Erythroblast (primary cell): ENCODE results near the gene FAM221A.
"Not testable (repeated sequence)": the region's sequence is repeated elsewhere in the genome, so short reads cannot be mapped to it uniquely, and the experiment has no call there.

Experiments
- DNase-seq, 2 experiments: peaks; one replicate each; lab custom pipeline; 2025; lab: John Stamatoyannopoulos, UW
- GATA1 ChIP-seq: IDR thresholded peaks from 2 replicates; pipeline ENCODE4 v1.6.1; 2011; ENCODE audit warnings: low read depth, mild to moderate bottlenecking, control low read depth, low read length, moderate library complexity
- POLR2A ChIP-seq: IDR thresholded peaks from 2 replicates; pipeline ENCODE4 v1.6.1; 2011; ENCODE audit warnings: mild to moderate bottlenecking, low read length

FAM221A gene

GRCh38 chr7:23715099-23715498 lies 35.1 kb downstream of the FAM221A start:
- no peak for DNase-seq
- TF ChIP-seq POLR2A (no peak), GATA1 (no peak)

DNA sequence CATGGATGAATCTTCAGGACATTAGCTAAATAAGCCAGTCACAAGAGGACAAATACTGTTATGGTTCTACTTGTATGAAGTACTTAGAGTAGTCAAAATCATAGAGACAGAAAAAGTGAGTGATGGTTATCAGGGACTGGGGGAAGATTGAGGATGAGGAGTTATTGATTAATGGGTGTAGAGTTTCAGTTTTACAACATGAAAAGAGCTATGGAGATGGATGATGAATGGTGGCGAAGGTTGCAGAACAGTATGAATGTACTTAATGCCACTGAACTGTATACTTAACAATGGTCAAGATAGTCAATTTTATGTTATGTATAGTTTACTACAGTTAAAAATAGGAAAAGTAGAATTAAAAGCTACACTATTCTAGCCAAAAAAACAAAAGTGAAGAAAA lies 37.8 kb downstream of the FAM221A start:
- DNase-seq: no peak
- no peak for TF ChIP-seq GATA1
- TF ChIP-seq POLR2A: no peak

- no peak for DNase-seq
- no peak for TF ChIP-seq POLR2A
- TF ChIP-seq GATA1: no peak
These were observed 41.5 kb downstream of the FAM221A start for GRCh38 chr7:23721456-23721855.

DNA sequence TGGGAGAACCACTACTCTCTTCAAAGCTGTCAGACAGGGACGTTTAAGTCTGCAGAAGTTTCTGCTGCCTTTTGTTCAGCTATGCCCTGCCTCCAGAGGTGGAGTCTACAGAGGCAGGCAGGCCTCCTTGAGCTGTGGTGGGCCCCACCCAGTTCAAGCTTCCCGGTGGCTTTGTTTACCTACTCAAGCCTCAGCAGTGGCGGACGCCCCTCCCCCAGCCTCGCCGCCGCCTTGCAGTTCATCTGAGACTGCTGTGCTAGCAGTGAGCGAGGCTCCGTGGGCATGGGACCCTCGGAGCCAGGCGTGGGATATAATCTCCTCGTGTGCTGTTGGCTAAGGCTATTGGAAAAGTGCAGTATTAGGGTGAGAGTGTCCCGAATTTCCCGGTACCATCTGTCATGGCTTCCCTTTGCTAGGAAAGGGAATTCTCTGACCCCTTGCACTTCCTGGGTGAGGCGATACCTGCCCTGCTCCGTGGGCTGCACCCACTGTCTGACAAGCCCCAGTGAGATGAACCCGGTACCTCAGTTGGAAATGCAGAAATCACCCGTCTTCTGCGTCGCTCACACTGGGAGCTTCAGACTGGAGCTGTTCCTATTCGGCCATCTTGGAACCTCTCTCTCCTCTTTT lies 42.7 kb downstream of the FAM221A start:
- DNase-seq: not testable (repeated sequence)

- not testable (repeated sequence) for DNase-seq
These were observed 44.1 kb downstream of the FAM221A start for GRCh38 chr7:23724113-23724512.

DNA sequence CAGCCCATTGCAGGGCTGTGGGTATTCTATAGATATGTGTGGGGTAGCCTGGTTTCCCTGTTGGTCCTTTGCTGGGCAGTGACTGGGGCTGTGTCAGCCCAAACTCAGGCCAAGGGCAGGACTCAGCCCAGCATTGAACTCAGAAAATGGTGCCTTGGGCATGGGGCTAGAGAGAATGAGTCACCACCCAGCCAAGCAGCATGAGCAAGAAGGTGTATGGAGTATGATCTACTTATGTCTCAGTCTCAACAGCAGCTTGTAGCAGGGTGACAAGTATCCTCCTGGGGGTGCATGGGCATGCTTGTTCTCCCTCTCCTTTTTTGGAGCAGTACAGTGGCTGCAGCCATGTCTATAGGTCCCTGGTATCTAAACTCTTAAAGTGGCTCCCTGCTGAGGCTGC lies 62.1 kb downstream of the FAM221A start:
- DNase-seq: no peak
- TF ChIP-seq GATA1: no peak
- TF ChIP-seq POLR2A: no peak

GRCh38 chr7:23743226-23743625 lies 63.2 kb downstream of the FAM221A start:
- TF ChIP-seq GATA1: no peak
- no peak for TF ChIP-seq POLR2A
- DNase-seq: no peak

DNA sequence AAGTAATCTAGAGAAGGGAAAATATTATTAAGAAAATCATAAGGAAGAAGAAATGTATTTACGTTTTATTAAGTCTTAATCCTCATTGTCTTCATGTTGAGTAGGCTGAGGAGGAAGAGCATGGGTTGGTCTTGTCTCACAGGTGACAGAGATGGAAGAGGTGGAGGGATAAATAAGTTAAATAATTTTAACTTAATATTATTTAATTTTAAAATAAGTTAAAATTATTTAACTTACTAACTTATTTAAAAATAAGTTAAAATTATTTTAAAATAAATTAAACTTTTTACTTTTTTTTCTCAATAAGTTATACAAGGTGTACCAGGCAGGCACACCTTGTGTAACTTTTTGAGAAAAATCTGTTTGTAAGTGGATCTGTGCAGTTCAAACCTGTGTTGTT lies 66.6 kb downstream of the FAM221A start:
- TF ChIP-seq GATA1: no peak
- TF ChIP-seq POLR2A: no peak
- no peak for DNase-seq

DNA sequence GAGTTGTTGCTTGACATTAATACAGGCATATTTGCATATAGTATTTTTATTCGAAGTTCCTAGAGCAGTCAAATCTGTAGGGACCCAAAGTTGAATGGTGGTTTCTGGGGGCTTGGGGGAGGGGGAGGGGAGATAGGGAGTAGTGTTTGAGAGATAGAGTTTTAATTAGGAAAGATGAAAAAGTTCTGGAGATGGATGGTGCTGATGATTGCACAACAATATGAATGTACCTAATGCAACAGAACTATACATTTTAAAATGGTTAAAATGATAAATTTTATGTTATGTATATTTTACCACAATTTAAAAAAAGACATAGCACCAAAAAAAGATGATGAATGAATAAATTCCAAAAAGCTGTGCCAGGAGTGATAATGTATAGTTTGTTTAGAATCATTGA lies 71.9 kb downstream of the FAM221A start:
- no peak for TF ChIP-seq GATA1
- no peak for TF ChIP-seq POLR2A
- no peak for DNase-seq
